ENCODE measurements around the gene ANKFY1.

DNA sequence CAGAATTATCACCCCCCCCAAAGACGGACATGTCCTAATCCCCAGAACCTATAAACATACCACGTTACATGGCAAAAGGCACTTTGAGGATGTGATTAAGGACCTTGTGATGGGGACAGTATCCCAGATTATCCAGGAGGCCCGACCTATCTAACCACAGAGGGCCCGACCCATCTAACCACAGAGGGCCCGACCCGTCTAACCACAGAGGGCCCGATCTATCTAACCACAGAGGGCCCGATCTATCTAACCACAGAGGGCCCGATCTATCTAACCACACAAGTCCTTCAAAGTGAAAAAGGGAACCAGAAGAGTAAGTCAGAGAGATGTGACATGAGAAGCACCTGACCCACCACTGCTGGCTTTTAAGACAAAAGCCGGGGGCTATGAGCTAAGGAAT lies 56.8 kb downstream of the ANKFY1 start:
- TF ChIP-seq, protein P1, sequence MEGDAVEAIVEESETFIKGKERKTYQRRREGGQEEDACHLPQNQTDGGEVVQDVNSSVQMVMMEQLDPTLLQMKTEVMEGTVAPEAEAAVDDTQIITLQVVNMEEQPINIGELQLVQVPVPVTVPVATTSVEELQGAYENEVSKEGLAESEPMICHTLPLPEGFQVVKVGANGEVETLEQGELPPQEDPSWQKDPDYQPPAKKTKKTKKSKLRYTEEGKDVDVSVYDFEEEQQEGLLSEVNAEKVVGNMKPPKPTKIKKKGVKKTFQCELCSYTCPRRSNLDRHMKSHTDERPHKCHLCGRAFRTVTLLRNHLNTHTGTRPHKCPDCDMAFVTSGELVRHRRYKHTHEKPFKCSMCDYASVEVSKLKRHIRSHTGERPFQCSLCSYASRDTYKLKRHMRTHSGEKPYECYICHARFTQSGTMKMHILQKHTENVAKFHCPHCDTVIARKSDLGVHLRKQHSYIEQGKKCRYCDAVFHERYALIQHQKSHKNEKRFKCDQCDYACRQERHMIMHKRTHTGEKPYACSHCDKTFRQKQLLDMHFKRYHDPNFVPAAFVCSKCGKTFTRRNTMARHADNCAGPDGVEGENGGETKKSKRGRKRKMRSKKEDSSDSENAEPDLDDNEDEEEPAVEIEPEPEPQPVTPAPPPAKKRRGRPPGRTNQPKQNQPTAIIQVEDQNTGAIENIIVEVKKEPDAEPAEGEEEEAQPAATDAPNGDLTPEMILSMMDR (IDR thresholded peaks at IDR 0.05), result no peak
- no peak for TF ChIP-seq POLR2A (IDR thresholded peaks at IDR 0.05)

All from vagina (tissue), 2 donors.